Activated T-helper 2 cell treated with anti-CD3 and anti-CD28 coated beads, Interferon-gamma antibody, Interleukin-2, Interleukin-4, amounts not matched to agents 10 μg/mL and 5 μg/mL and 100 μg/mL, durations not matched to agents 14 hours and 24 hours and 36 hours (primary cell): Measurements from ENCODE around the gene MYL6B. TPM values are rescaled to one million over a fixed set of nuclear protein-coding genes. Genes with fewer than 3 reads are reported as not detected.
A peak's percentile ranks its signal among the peaks of the same experiment; 100 is the strongest.

Source experiments
- DNase-seq: peaks from one replicate; pipeline ENCODE4 v3.0.0; 2021; ENCODE audit warnings: low spot score
- H3K27ac Mint-ChIP-seq: one replicate; pipeline ENCODE4 v1.8.0; 2021; ENCODE audit warnings: mixed read lengths
- H3K27me3 Mint-ChIP-seq: one replicate; pipeline ENCODE4 v1.8.0; 2021; ENCODE audit warnings: low read depth, mixed read lengths
- H3K36me3 Mint-ChIP-seq: one replicate; pipeline ENCODE4 v1.8.0; 2021; ENCODE audit warnings: low read depth, mixed read lengths
- H3K4me1 Mint-ChIP-seq: one replicate; pipeline ENCODE4 v1.8.0; 2021; ENCODE audit warnings: low read depth, mixed read lengths
- H3K4me3 Mint-ChIP-seq: one replicate; pipeline ENCODE4 v1.8.0; 2021; ENCODE audit warnings: low read depth, mild to moderate bottlenecking, moderate library complexity, mixed read lengths
- H3K9me3 Mint-ChIP-seq: one replicate; pipeline ENCODE4 v1.8.0; 2021; ENCODE audit warnings: mixed read lengths
- intact Hi-C: fragments of 100-400 bp; cut with micrococcal nuclease; formaldehyde crosslinking; loops from one replicate; pipeline ENCODE4 v1.15.1; 2023
- total RNA-seq: library from RNA; stranded (reverse); gene quantifications from 2 replicates; pipeline ENCODE4 v1.2.3, GENCODE V29; 2022

The MYL6B gene
- total RNA-seq, 1 donor from 2014 or later: 94.3 TPM

DNA sequence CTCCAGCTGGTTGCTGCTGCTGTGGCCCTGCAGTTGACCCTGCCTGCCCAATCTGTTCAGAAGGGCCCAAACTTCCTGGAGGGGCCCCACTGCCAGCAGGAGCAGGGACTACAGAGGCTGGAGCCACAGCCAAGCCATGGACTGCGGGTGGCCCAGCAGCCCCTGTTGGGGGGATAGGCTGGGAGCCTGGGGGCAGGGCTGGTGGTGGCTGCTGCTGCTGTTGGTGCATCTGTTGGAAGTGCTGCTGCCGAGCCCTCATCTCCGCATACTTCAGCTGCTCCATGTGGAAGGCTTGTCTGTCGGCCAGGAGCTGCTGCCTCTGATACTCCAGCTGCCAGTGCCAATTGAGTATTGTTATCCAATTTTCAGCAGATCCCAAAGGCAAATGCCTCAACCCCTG is 13.0 kb downstream of the MYL6B start:
- H3K36me3 Mint-ChIP-seq: peaks cover 79% of the 10 kb centered on the region

DNA sequence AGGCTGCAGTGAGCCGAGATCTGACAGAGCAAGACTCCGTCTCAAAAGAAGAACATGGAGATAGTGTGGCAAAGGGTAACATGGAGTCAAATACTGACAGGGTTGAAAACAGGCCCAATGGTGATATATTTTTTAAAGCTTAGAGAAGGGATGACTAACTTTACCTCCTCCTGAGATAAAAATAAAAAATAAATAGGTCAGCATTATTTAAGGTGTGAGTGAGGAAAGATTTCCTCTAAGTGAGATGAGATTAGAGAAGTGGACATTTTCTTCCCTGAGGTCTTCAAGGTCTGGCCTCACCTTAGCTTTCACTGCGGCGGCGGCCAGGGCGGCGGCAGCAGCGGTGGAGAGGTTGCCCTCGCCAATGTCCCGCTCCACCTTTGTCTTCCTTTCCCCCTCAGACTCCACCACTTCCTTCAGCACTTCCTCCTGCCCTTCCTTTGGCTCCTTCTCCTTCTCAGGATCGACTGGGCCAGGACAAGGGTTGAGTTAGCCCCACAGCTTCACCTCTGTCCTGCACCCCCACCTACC is 16.9 kb downstream of the MYL6B start:
- Mint-ChIP-seq H3K4me1 (peaks cover 3% of the 10 kb centered on the region), H3K4me3 (no peak overlapping the region), H3K36me3 (peaks cover 77% of the 10 kb centered on the region), H3K27me3 (no peaks in the 10 kb centered on the region), H3K9me3 (no peaks in the 10 kb centered on the region), H3K27ac (no peak overlapping the region)
- intact Hi-C loops: no loop called here
- DNase-seq: no peak

More for the DNA sequence above, 13.0 kb downstream of the MYL6B start:
- no peak for DNase-seq
- Mint-ChIP-seq H3K4me1 (peaks cover 18% of the 10 kb centered on the region), H3K27me3 (no peaks in the 10 kb centered on the region), H3K4me3 (no peak overlapping the region), H3K9me3 (no peaks in the 10 kb centered on the region), H3K27ac (no peak overlapping the region)
- intact Hi-C loops: no loop called here

DNA sequence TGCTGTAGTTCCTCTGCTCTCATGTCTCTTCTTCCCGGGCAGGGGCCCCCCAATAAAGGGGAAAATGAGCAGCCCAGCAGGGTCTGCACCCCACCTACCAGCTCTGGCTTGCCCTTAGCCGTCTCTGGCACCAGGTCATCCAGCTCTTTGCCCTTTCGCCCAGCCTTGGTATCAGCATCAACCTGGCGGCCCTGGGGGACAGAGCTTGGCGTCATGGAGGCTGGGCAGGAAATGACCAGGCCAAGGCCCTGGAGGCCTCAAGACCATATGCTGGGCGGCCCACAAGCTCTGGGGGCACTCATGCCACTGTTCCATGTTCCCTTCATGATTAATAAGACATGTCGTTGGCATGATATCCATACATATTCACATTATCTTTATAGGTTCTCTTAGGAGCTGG is 20.5 kb downstream of the MYL6B start:
- no peak for DNase-seq
- Mint-ChIP-seq H3K27me3 (no peaks in the 10 kb centered on the region), H3K4me1 (no peaks in the 10 kb centered on the region), H3K9me3 (no peaks in the 10 kb centered on the region), H3K36me3 (peaks cover 83% of the 10 kb centered on the region), H3K4me3 (no peak overlapping the region), H3K27ac (no peak overlapping the region)
- intact Hi-C loops: no loop called here

DNA sequence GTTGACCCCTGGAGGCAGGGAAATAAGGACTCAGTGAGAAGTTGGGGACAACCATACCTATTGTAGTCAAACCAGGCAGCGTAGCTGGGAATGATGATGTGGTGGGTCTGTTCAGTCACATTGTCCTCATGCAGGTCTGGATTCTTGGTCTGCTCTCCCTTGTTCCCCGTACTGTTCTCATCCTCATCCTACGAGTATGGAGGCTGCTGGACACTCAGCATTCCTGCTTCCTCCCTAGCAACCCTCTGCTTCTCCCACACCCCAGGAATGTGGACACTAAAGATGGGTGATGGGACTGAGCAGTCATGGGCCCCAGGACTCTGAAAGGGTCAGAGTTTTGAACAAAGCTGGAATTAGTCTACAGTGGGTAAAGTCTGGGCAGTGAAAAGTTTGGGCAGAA is 26.0 kb downstream of the MYL6B start:
- Mint-ChIP-seq H3K4me1 (no peaks in the 10 kb centered on the region), H3K27ac (no peak overlapping the region), H3K4me3 (no peak overlapping the region), H3K36me3 (peaks cover 78% of the 10 kb centered on the region), H3K9me3 (no peaks in the 10 kb centered on the region), H3K27me3 (no peaks in the 10 kb centered on the region)
- DNase-seq: no peak
- intact Hi-C loops: no loop called here

DNA sequence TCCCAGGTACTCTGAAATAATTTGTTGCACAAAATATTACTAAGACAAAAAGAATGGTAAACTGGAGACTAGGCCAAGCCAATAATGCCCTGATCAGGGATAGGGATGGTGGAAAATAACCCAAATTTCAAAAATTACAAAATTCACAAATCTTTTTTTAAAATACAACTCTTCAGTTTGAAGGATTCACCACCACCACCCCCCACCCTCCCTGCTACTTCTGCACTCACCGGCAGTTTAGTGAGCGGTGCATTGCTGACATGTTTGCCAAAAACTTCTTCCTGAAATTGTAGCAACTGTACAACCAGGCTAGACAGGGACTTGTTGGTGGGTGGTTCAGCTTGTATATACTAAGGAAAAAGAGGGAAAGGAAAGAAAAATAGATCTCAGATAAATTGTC is 34.6 kb downstream of the MYL6B start:
- intact Hi-C loops: no loop called here

DNA sequence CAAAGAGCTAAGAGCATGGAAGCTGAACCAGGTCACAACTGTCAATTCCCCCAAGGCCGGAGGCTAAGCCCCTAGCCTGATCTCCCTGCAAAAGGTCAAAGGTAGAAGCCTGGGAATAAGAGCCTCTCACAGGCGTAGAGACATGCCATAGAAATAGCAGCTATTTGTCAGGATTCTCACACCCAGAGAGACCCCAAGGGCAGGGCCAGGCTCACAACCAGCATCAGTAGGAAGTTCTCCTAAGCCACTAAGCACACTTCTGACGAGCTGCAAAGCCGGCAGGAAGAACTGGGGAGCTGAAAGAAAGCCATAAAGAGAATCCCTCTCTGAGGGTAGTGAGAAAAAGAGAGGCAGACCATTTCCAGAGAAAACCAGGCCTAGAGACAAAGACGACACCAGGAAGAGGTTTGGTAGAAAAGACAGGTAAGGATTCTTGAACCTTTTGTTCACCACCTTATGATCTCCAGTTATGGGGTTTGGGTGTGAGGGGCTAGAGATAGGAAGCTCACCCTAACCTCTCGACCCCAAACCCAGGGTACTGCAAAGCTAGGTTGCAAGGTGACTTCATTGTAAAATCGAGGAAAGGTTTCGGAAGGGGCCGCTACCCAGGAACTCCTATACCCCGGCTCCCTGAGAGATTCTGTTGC is 35.9 kb downstream of the MYL6B start:
- H3K4me1 Mint-ChIP-seq: peaks cover 34% of the 10 kb centered on the region
- H3K36me3 Mint-ChIP-seq: peaks cover 48% of the 10 kb centered on the region
- no peaks in the 10 kb centered on the region for H3K27me3 Mint-ChIP-seq
- intact Hi-C loops: loop anchor here (2.0 kb wide), 2 partner anchors 29 to 61 kb away; partner anchors contain the start of gene MYL6
- no peak for DNase-seq
- H3K4me3 Mint-ChIP-seq: peak overlapping the region; percentile 93
- peak overlapping the region; percentile 88 for H3K27ac Mint-ChIP-seq
- no peaks in the 10 kb centered on the region for H3K9me3 Mint-ChIP-seq

More for the DNA sequence above, 34.6 kb downstream of the MYL6B start:
- peak overlapping the region; percentile 61 for H3K4me3 Mint-ChIP-seq
- H3K4me1 Mint-ChIP-seq: peaks cover 25% of the 10 kb centered on the region
- DNase-seq: no peak
- no peaks in the 10 kb centered on the region for H3K27me3 Mint-ChIP-seq
- no peaks in the 10 kb centered on the region for H3K9me3 Mint-ChIP-seq
- H3K27ac Mint-ChIP-seq: no peak overlapping the region
- peaks cover 55% of the 10 kb centered on the region for H3K36me3 Mint-ChIP-seq

DNA sequence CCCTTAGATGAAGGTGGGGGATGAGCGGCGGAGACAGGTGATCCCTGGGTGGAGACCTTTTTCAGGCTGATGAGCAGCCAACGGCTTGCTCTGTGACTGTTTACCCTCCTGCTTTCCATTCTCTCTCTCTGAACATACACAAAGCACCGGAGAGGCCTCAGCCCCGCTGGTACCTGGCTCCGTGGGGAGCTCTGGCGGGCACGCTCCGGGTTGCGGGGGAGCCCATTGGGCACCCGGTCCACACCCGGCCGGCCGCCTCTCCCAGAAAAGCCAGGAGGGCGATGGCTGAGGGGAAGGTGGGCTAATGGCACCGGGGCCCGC is 36.4 kb downstream of the MYL6B start:
- peaks cover 37% of the 10 kb centered on the region for H3K4me1 Mint-ChIP-seq
- H3K36me3 Mint-ChIP-seq: peaks cover 46% of the 10 kb centered on the region
- H3K27me3 Mint-ChIP-seq: no peaks in the 10 kb centered on the region
- peak overlapping the region; percentile 93 for H3K4me3 Mint-ChIP-seq
- H3K27ac Mint-ChIP-seq: peak overlapping the region; percentile 88
- intact Hi-C loops: loop anchor here (1.0 to 2.0 kb wide), 4 partner anchors 30 to 69 kb away; partner anchors contain the start of gene MYL6
- DNase-seq: no peak
- no peaks in the 10 kb centered on the region for H3K9me3 Mint-ChIP-seq

DNA sequence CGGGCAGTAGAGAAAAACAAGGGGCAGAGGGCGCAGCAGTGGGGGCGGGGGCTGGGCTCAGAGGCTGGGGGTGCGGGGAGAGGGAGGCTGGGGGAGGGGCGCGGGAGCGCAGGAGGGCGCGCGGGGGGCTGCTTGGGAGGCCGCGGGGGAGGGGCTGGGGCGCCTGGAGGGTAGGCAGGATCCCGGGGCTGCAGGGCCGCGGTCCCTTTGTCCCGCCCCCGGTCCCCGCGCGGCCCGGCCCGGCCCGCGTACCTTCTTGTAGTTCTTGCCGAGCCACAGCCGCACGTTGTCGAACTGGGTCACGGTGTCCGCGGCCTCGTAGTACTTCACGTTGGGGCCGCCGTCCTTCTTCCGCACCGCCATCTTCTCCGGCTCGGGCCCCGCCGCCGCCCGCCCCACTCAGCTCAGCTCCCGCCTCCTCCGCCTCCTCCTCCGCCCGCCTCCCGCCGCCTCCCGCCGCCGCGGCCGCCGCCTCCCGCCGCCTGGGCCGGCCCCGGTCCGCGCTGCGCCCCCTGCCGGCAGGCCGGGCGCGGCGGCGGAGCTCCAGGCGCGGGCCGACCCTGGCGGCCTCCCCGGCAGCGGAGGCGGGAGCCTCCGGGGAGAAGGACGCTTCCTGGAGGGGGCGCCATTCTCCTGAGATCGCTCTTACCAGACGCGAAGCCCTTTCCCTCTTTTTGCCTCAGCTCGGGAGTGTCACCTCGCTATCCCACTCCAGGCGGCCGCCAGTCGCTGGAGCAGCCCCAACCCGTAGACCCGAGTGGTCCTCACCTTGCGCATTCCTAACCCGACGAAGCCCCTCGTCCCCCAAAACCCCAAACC is 36.9 kb downstream of the MYL6B start, which contains the start of gene SMARCC2:
Gene SMARCC2, minus strand, starts transcription at position 385 of the 819 bp plus-strand sequence. Its CDS starts 22 bp downstream, at position 363.
- Mint-ChIP-seq H3K27me3 (no peaks in the 10 kb centered on the region), H3K9me3 (no peaks in the 10 kb centered on the region), H3K36me3 (peaks cover 41% of the 10 kb centered on the region), H3K4me1 (peaks cover 38% of the 10 kb centered on the region), H3K27ac (peak within 1 kb of the TSS; percentile 98), H3K4me3 (peak within 1 kb of the TSS; percentile 98)
- intact Hi-C loops: loop anchor here (1.0 to 2.0 kb wide), 4 partner anchors 31 to 70 kb away; partner anchors contain the start of gene MYL6
- DNase-seq: peak; percentile 81

DNA sequence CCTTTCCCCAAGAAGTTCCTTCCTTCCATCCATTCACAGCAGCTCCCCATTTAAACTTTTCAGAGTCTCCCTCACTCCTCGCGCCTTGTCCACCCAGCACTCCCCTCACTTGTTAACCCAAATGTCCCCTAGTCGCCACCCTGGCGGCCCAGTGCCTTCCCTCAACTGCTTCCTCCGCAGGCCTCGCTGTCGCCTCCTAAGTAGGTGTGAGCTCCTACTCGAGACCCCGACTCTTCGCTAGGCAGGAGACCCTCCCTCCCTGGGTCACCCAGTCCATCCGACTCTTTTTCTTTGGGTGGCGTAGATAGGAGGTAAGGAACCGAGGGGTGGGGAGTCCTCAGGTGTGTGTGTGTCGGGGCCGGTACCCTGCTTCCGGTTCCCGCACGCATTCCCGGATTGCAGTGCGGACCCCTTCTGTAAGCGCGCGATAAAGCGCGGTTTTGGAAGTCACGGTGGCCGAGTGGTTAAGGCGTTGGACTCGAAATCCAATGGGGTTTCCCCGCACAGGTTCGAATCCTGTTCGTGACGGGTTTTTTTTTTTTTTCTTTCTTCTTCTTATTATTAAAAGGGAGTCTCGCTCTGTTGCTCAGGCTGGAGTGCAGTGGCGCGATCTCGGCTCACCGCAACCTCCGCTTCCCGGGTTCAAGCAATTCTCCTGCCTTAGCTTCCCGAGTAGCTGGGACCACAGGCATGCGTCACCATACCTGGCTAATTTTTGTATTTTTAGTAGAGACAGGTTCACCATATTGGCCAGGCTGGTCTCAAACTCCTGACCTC is 37.7 kb downstream of the MYL6B start:
- peak overlapping the region; percentile 98 for H3K27ac Mint-ChIP-seq
- DNase-seq: peak; percentile 75
- H3K36me3 Mint-ChIP-seq: peaks cover 33% of the 10 kb centered on the region
- H3K27me3 Mint-ChIP-seq: no peaks in the 10 kb centered on the region
- intact Hi-C loops: loop anchor here (1.0 to 10.0 kb wide), 5 partner anchors 31 to 145 kb away; partner anchors contain the start of genes MYL6 and RPS26
- no peaks in the 10 kb centered on the region for H3K9me3 Mint-ChIP-seq
- peak overlapping the region; percentile 98 for H3K4me3 Mint-ChIP-seq
- peaks cover 38% of the 10 kb centered on the region for H3K4me1 Mint-ChIP-seq

DNA sequence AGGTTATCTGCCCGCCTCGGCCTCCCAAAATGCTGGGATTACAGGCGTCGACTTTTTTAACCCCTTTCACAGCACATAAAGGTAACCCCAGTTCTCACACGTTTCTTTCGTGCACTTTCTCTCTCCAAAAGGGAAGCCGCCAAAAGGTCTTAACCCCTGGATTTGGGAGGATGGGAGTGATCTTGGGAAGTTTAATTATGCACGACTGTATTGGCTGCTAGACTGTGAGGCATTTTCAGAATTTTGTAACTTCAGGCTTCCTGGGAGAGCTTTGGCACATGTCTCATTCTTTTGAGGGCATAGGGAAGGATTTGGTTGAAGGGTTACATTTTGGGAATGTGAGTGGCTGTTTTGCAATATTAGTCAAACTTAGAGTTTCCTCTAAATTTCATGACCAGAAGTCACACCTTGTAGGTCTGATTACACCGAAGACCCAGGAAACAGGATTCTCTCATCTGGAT is 38.3 kb downstream of the MYL6B start:
- H3K9me3 Mint-ChIP-seq: no peaks in the 10 kb centered on the region
- peaks cover 30% of the 10 kb centered on the region for H3K36me3 Mint-ChIP-seq
- DNase-seq: no peak
- peak overlapping the region; percentile 98 for H3K27ac Mint-ChIP-seq
- no peaks in the 10 kb centered on the region for H3K27me3 Mint-ChIP-seq
- intact Hi-C loops: loop anchor here (10.0 kb wide), 1 partner anchor 146 kb away; the partner anchor contains the start of gene RPS26
- H3K4me3 Mint-ChIP-seq: peak overlapping the region; percentile 98
- H3K4me1 Mint-ChIP-seq: peaks cover 37% of the 10 kb centered on the region

DNA sequence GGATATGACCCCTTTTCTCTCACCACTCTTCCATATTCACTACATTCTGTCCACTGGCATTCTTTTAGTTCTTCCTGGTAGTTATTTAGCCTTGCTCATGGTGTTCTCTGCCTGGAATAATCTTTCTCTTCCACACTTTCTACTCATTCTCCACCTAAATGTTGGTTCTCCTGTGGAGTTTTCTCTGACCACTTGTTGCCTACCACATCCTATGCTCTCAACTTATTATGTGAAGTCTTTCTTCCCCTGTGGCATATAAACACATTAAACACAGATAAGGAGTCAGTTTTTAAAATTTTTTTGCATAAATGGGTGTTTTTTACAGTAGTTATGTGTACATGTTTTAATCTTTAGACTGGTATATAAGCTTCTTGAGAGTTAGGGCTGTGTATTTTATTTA is 40.2 kb downstream of the MYL6B start:
- Mint-ChIP-seq H3K4me3 (no peak overlapping the region), H3K4me1 (peaks cover 29% of the 10 kb centered on the region), H3K27ac (no peak overlapping the region), H3K27me3 (no peaks in the 10 kb centered on the region), H3K9me3 (no peaks in the 10 kb centered on the region), H3K36me3 (peaks cover 12% of the 10 kb centered on the region)
- no peak for DNase-seq
- intact Hi-C loops: loop anchor here (2.0 to 10.0 kb wide), 4 partner anchors 40 to 148 kb away; partner anchors contain the start of genes COQ10A, MYL6B and RPS26

DNA sequence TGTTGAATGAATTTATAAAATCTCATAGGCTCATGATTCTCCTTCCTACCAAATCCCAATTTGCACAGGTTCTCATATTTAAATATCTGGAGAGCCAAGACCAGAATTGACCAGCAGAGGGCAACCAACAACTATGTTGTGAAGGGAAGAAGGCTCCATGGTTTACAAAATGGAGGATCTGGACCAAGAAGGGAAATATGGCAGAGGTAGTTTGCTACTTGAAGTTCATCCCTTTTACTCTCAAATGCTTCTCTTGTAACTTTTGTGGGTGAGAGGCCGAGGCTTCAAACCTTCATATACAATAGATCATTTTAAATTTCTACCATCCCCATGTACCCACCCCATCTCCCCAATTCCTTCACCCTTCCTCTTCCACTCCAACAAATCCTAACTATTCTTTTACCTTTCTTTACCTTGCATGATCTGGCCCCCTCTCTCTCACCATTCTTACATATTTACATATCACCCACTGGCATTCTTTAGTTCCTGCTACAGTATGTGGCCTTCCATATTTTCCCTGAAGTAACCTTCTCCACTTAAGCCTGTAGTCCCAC is 40.7 kb downstream of the MYL6B start:
- no peak overlapping the region for H3K4me3 Mint-ChIP-seq
- H3K9me3 Mint-ChIP-seq: no peaks in the 10 kb centered on the region
- H3K36me3 Mint-ChIP-seq: peaks cover 7% of the 10 kb centered on the region
- H3K4me1 Mint-ChIP-seq: peaks cover 24% of the 10 kb centered on the region
- intact Hi-C loops: loop anchor here (1.0 to 10.0 kb wide), 6 partner anchors 31 to 271 kb away; partner anchors contain the start of genes COQ10A, MYL6B, NABP2 and RPS26
- peak overlapping the region; percentile 16 for H3K27ac Mint-ChIP-seq
- H3K27me3 Mint-ChIP-seq: no peaks in the 10 kb centered on the region
- peak; percentile 63 for DNase-seq
